ENCODE measurements around the gene NUFIP1.

DNA sequence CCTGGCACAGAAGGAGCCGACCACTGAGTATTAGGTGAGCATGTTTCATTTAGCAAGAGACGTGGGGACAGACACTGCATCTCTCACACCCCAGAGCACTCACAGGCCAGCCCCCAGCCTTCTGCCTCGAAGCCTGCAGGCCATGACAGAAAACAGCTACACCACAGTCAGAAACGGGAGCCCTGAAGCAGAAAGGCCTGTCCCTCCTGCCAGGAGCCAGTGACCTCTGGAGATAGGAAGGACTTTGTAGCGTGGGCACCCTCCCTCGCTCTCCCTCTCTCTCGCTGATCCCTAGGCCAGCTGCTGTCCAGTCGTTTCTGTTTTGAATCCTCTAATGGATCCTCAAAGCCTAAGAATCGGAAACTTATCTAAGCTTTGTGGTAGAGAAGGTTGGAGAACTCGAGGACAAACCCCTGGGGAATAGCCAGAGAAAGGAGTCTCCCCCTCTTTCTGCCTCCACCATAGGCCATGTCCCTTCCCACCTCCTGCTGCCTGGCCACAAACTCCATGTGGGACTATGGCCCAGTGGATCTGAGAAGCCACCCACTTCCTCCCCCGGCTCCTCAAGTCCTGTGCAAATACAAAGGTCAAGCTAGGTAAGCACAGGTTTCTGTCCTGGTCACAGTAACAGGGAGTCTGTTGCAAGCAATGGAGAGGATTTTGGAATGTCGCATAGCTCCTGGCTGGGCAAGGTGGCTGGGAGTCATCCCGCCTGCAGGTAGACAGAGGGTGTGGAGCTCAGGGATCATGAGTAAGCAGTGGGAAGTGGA is 95.1 kb downstream of the NUFIP1 start:
- TF ChIP-seq, protein P1, sequence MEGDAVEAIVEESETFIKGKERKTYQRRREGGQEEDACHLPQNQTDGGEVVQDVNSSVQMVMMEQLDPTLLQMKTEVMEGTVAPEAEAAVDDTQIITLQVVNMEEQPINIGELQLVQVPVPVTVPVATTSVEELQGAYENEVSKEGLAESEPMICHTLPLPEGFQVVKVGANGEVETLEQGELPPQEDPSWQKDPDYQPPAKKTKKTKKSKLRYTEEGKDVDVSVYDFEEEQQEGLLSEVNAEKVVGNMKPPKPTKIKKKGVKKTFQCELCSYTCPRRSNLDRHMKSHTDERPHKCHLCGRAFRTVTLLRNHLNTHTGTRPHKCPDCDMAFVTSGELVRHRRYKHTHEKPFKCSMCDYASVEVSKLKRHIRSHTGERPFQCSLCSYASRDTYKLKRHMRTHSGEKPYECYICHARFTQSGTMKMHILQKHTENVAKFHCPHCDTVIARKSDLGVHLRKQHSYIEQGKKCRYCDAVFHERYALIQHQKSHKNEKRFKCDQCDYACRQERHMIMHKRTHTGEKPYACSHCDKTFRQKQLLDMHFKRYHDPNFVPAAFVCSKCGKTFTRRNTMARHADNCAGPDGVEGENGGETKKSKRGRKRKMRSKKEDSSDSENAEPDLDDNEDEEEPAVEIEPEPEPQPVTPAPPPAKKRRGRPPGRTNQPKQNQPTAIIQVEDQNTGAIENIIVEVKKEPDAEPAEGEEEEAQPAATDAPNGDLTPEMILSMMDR (IDR thresholded peaks at IDR 0.05; ENCODE audit: insufficient read depth, low read depth, low read length), result no peak
- no peak for TF ChIP-seq EZH2 (IDR thresholded peaks at IDR 0.05; ENCODE audit: insufficient read depth, low read length)

Measured in astrocyte (in vitro differentiated cells and primary cell).